Measurements from ENCODE around the gene VCX2.
"Not testable (repeated sequence)": the region's sequence is repeated elsewhere in the genome, so short reads cannot be mapped to it uniquely, and the experiment has no call there.

The VCX2 gene

DNA sequence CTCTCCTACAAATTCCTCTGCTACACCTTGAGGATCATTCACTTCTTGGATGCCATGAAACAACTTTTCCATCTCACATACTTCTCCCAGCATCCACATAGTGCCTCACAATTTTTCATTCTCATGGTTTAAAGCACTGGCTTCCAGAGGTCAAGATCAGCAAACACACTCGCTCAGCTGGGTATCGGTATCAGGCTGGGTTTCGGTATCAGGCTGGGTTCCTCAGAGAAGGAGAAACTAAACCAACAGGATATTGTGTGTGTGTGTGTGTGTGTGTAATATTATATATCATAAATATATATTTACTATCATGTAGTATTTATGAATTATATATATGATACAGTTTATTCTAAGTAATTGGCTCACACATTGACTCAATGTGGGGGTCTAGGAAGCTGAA lies at the start of gene VCX2:
VCX2 (minus strand) TSS at position 99 of the 400 bp plus-strand sequence. CDS start 624 bp downstream, outside the sequence.
- DNase-seq: not testable (repeated sequence)

DNA sequence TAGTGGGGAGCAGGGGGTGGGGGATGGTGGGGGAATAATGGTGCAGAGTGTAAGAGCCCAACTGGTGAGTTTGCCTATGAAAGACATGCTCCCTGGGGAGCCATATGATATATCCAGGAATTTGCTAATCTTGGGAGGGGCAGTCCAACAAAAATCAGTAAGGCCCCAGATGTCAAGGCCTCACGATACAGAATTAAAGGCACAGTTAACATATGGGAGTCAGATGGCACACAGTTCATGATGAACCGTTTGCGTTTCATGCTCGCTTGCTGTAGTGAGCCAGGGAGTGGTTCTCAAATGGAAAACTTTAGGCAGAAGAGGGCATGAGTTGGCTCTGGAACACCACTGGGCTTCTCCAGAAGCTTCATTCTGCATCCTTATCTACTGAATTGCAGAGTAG lies 33.9 kb upstream of the VCX2 start:
- no peak for DNase-seq

- DNase-seq: no peak
These were observed 33.3 kb upstream of the VCX2 start for GRCh38 chrX:8204169-8204935.

- no peak for DNase-seq
These were observed 30.8 kb upstream of the VCX2 start for GRCh38 chrX:8201896-8202331.

DNA sequence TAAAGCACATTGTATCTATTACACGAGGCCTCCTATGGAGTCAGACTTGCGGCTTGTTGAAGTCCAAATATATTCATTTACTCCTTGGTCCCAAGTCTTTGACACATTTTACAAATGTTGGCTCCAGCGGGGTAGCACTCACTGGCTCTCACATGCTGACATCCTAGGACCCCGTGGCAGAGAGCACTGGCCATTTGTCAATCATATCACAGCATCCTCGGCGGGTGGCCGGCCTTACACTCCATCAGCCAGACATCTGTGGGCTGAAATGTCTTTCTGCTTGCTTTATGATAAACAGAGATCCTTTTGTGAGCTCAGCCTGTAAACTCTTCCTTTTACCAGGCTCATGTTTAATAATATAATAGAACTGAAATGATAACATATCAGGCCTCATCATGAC lies 25.7 kb upstream of the VCX2 start:
- DNase-seq: no peak

- DNase-seq: no peak
These were observed 23.1 kb upstream of the VCX2 start for GRCh38 chrX:8194216-8194615.

- DNase-seq: no peak
These were observed 21.2 kb upstream of the VCX2 start for GRCh38 chrX:8192276-8192675.

DNA sequence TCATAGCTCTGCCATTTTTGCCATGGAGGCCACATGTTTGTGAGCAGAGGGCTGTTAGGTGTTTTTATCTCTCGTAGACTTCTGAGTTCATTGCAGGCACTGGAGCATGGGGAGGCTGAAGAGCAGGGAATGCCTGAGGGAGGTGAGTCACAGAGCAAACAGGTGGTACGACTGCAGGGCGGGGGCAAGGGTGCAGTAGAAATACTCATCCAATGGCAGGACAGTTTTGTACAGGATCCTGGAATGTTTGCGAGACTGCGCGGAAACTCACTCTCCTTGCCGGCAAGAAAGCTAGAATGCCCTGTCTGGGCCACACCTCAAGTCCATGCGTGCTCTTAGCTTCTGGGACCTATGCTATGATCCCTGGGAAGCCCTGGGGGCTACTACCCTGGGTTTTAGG lies 20.0 kb upstream of the VCX2 start:
- DNase-seq: no peak

GRCh38 chrX:8190341-8190830 lies 19.3 kb upstream of the VCX2 start:
- DNase-seq: no peak

- no peak for DNase-seq
These were observed 18.2 kb upstream of the VCX2 start for GRCh38 chrX:8189096-8189830.

- no peak for DNase-seq
These were observed 12.3 kb upstream of the VCX2 start for GRCh38 chrX:8183346-8183745.

DNA sequence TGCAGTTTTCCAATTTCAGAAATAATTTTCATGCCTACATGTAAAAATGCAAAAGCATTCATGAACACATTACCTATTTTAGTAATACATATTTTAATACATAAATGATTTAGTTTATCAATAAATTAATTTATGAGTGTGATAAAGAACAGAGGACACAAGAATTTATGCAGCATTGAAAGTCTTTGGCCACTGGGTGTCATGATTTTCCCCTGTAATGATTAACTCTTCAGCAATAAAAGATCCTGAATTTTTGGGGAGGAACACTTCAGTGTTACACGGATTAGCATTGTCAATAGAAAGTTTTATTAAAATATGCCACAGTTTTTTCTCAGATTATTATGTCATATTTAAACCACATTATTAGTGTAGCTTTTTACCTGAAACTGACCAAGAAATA lies 8.6 kb upstream of the VCX2 start:
- DNase-seq: no peak

DNA sequence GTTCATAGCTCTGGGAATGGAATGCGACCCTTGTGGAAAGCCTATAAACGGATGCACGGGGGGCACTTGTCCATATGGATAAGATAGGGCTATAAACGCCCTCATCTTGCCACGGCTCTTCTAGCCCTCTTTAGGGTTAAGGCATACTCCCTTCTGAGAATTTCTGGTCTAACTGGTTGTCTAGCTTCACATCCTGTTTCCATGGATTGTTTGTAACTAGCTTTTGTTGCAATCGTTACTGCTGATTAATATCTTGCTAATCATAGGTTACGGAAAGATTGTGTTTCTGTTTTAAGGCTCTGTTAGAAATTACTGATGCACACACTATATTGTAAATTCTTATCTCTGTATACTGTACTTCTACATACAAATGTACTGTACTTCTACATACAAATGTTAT lies 17.1 kb downstream of the VCX2 start:
- DNase-seq: not testable (repeated sequence)

DNA sequence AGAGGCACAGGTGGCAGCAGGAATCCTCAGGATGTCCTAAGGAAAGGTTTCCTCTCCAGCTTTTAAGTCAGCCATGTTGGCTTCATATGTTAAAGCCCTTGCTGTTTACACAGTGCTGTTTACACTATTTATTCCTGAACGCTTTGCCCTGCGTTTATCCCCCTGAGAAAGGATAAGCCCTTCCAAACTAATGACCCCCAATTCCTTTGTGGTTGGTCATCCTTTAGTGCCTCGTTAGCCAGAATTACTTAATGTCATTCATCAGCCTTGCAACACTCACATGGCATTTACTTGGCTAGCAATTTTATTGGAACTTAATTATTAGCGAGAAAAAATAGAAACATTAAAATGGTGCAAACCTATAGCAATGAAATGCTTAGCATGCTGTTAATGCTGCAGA lies 23.8 kb downstream of the VCX2 start:
- DNase-seq: no peak

DNA sequence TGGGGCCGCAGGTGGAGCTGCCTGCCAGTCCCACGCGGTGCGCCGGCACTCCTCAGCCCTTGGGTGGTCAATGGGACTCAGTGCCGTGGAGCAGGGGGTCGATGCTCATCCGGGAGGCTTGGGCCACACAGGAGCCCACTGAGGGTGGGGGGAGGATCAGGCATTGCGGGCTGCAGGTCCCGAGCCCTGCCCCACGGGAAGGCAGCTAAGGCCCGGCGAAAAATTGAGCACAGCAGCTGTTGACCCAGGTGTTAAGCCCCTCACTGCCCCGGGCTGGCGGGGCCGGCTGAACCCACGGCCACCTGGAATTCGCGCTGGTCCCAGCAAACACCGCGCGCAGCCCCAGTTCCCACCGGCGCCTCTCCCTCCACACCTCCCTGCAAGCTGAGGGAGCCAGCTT lies 26.1 kb downstream of the VCX2 start:
- no peak for DNase-seq

DNA sequence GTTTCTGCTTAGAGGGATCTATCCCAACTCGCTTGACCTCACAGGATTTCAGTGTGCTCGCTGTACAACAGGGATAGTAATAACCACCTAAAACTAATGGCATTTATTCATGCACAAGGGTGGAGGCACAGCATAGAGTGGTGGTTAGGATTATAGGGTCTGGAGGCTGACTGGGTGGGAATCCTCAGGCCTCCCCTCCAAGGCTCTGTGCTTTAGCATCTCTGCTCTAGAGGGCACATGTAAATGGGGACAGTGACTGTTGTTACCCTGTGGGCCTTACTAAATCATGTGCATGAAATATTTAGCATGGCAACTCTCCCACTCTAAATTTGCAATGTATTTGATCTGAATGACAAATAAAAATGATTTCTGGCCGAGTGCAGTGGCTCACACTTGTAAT lies 29.2 kb downstream of the VCX2 start:
- no peak for DNase-seq

- DNase-seq: no peak
These were observed 29.9 kb downstream of the VCX2 start for GRCh38 chrX:8140986-8141744.

- no peak for DNase-seq
These were observed 31.4 kb downstream of the VCX2 start for GRCh38 chrX:8139716-8140115.

- no peak for DNase-seq
These were observed 32.8 kb downstream of the VCX2 start for GRCh38 chrX:8138252-8138651.

- DNase-seq: no peak
These were observed 44.4 kb downstream of the VCX2 start for GRCh38 chrX:8126648-8127047.

DNA sequence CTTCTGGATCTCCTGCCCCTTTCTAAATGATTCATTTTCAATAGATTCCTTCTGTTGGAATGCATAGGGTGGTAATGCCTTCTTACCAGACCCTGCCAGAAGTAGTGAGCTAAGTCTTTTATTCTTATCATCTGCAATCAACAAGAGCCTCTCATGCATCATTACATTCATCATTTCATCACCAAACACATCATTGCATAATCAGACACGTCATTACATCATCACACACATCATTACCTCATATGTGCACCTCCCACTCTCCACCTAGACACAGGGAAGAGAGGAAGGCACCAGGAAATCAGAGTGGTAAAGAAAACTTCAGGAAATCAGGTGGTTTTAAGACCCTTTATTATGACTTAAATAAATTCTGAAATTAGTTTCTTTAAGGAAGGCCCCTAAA lies 45.0 kb downstream of the VCX2 start:
- no peak for DNase-seq

DNA sequence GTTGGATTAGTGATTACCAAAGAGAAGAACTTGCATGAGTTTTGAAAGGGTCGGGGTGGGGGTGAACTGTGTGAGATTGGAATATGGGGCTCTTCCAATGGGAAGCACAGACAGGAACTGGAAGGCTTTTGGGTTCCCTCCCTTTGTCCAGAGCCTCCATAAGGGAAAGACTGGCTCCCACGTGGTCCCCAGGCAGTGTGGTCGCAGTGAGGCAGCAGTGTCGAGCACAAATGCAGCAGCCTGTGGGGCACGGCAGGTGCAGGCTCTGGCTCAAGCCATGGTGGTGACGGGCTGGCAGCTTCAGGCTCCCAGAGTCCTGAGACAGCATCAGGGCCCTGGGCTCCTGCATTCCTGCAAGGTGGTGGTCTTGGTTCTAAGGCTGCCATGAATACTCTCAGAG lies 45.5 kb downstream of the VCX2 start:
- DNase-seq: no peak

GRCh38 chrX:8122538-8122937 lies 48.5 kb downstream of the VCX2 start:
- no peak for DNase-seq

DNA sequence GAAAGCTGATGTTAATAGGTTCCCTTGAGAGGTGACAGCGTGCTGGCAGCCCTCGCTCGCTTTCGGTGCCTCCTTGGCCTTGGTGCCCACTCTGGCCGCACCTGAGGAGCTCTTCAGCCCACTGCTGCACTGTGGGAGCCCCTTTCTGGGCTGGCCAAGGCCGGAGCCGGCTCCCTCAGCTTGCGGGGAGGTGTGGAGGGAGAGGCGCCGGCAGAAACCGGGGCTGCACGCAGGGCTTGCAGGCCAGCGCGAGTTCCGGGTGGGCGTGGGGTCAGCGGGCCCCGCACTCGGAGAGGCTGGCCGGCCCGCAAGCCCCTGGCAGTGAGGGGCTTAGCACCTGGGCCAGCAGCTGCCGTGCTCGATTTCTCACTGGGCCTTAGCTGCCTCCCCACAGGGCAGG lies 49.7 kb downstream of the VCX2 start:
- DNase-seq: not testable (repeated sequence)

Data from cortex of kidney (tissue), 1 donor.